Measurements from ENCODE around the gene ACVR1C.
"Not testable (repeated sequence)": the region's sequence is repeated elsewhere in the genome, so short reads cannot be mapped to it uniquely, and the experiment has no call there.

Gene ACVR1C

GRCh38 chr2:157572725-157573124 is 55.9 kb downstream of the ACVR1C start:
- DNase-seq, result no peak

- DNase-seq, result not testable (repeated sequence)
Measured at GRCh38 chr2:157566623-157567022, 62.0 kb downstream of the ACVR1C start.

GRCh38 chr2:157566113-157566512 is 62.6 kb downstream of the ACVR1C start:
- not testable (repeated sequence) for DNase-seq

GRCh38 chr2:157565550-157565949 is 63.1 kb downstream of the ACVR1C start:
- DNase-seq, result no peak

- DNase-seq, result no peak
Measured at GRCh38 chr2:157559890-157560289, 68.8 kb downstream of the ACVR1C start.

GRCh38 chr2:157559461-157559860 is 69.2 kb downstream of the ACVR1C start:
- DNase-seq, result no peak

GRCh38 chr2:157559061-157559460 is 69.6 kb downstream of the ACVR1C start:
- no peak for DNase-seq

GRCh38 chr2:157557770-157558169 is 70.9 kb downstream of the ACVR1C start:
- DNase-seq, result no peak

- no peak for DNase-seq
Measured at GRCh38 chr2:157540102-157540501, 88.6 kb downstream of the ACVR1C start.

GRCh38 chr2:157538064-157538463 is 90.6 kb downstream of the ACVR1C start:
- DNase-seq, result no peak

- DNase-seq, result no peak
Measured at GRCh38 chr2:157536815-157537214, 91.8 kb downstream of the ACVR1C start.

- DNase-seq, result no peak
Measured at GRCh38 chr2:157528963-157529751, 99.5 kb downstream of the ACVR1C start.

GRCh38 chr2:157526070-157526469 is 102.6 kb downstream of the ACVR1C start:
- DNase-seq, result no peak

- DNase-seq, result no peak
Measured at GRCh38 chr2:157523270-157524247, 105.1 kb downstream of the ACVR1C start.

- not testable (repeated sequence) for DNase-seq
Measured at GRCh38 chr2:157514966-157515365, 113.7 kb downstream of the ACVR1C start.

GRCh38 chr2:157509744-157510143 is 118.9 kb downstream of the ACVR1C start:
- DNase-seq, result no peak

- DNase-seq, result no peak
Measured at GRCh38 chr2:157508676-157509075, 120.0 kb downstream of the ACVR1C start.

- no peak for DNase-seq
Measured at GRCh38 chr2:157506586-157506985, 122.1 kb downstream of the ACVR1C start.

- DNase-seq, result no peak
Measured at GRCh38 chr2:157504623-157505022, 124.0 kb downstream of the ACVR1C start.

GRCh38 chr2:157501026-157501425 is 127.6 kb downstream of the ACVR1C start:
- DNase-seq, result no peak

- no peak for DNase-seq
Measured at GRCh38 chr2:157500334-157500733, 128.3 kb downstream of the ACVR1C start.

- DNase-seq, result no peak
Measured at GRCh38 chr2:157498483-157498882, 130.2 kb downstream of the ACVR1C start.

GRCh38 chr2:157497638-157498314 is 130.9 kb downstream of the ACVR1C start:
- no peak for DNase-seq
